ENCODE results near the gene KRTAP20-4.

The KRTAP20-4 gene

GRCh38 chr21:30620522-30620921 is at the start of gene KRTAP20-4:
TSS of gene KRTAP20-4 (plus strand) at chr21:30620627.
- no peak for DNase-seq

GRCh38 chr21:30577766-30578165 is 42.7 kb upstream of the KRTAP20-4 start:
- DNase-seq, result no peak

GRCh38 chr21:30579346-30579745 is 41.1 kb upstream of the KRTAP20-4 start:
- no peak for DNase-seq

GRCh38 chr21:30580132-30580531 is 40.3 kb upstream of the KRTAP20-4 start:
- no peak for DNase-seq

GRCh38 chr21:30582870-30583269 is 37.6 kb upstream of the KRTAP20-4 start:
- DNase-seq, result no peak

- DNase-seq, result no peak
These were observed 30.1 kb upstream of the KRTAP20-4 start, which contains the start of gene KRTAP22-2 for GRCh38 chr21:30590297-30590696. TSS of gene KRTAP22-2 (minus strand) at chr21:30590397.

- no peak for DNase-seq
These were observed 28.3 kb upstream of the KRTAP20-4 start, which contains the start of gene KRTAP6-3 for GRCh38 chr21:30592140-30592539. TSS of gene KRTAP6-3 (plus strand) at chr21:30592440. CDS start at chr21:30592446, 6 bp downstream.

- DNase-seq, result no peak
These were observed 21.6 kb upstream of the KRTAP20-4 start, which contains the start of gene KRTAP6-2 for GRCh38 chr21:30598802-30599201. TSS of gene KRTAP6-2 (minus strand) at chr21:30598902. CDS start at chr21:30598874, 28 bp downstream.

GRCh38 chr21:30600787-30601186 is 19.6 kb upstream of the KRTAP20-4 start, which contains the start of gene KRTAP22-1:
TSS of gene KRTAP22-1 (plus strand) at chr21:30601087.
- no peak for DNase-seq

GRCh38 chr21:30605968-30606367 is 14.5 kb upstream of the KRTAP20-4 start:
- no peak for DNase-seq

GRCh38 chr21:30612132-30612531 is 8.3 kb upstream of the KRTAP20-4 start:
- no peak for DNase-seq

GRCh38 chr21:30613836-30614235 is 6.6 kb upstream of the KRTAP20-4 start, which contains the start of gene KRTAP6-1:
TSS of gene KRTAP6-1 (minus strand) at chr21:30613930. CDS start at chr21:30613904, 26 bp downstream.
- DNase-seq, result no peak

- DNase-seq, result no peak
These were observed 5.2 kb upstream of the KRTAP20-4 start for GRCh38 chr21:30615199-30615598.

GRCh38 chr21:30616125-30616524 is 4.3 kb upstream of the KRTAP20-4 start, which contains the start of gene KRTAP20-1:
TSS of gene KRTAP20-1 (plus strand) at chr21:30616425. CDS start at chr21:30616455, 30 bp downstream.
- DNase-seq, result no peak

- DNase-seq, result no peak
These were observed 347 bp upstream of the KRTAP20-4 start for GRCh38 chr21:30620080-30620479.

GRCh38 chr21:30623362-30623761 is 2.9 kb downstream of the KRTAP20-4 start:
- DNase-seq, result no peak

- DNase-seq, result no peak
These were observed 5.2 kb downstream of the KRTAP20-4 start for GRCh38 chr21:30625449-30626165.

- no peak for DNase-seq
These were observed 7.7 kb downstream of the KRTAP20-4 start for GRCh38 chr21:30628109-30628508.

GRCh38 chr21:30629200-30629599 is 8.8 kb downstream of the KRTAP20-4 start:
- no peak for DNase-seq

GRCh38 chr21:30634906-30635305 is 14.5 kb downstream of the KRTAP20-4 start, which contains the start of gene KRTAP20-2:
TSS of gene KRTAP20-2 (plus strand) at chr21:30635206. CDS start at chr21:30635264, 58 bp downstream.
- DNase-seq, result no peak

GRCh38 chr21:30638686-30639085 is 18.3 kb downstream of the KRTAP20-4 start:
- no peak for DNase-seq

GRCh38 chr21:30642564-30642963 is 22.1 kb downstream of the KRTAP20-4 start, which contains the start of gene KRTAP20-3:
TSS of gene KRTAP20-3 (plus strand) at chr21:30642864.
- no peak for DNase-seq

GRCh38 chr21:30646904-30647414 is 26.5 kb downstream of the KRTAP20-4 start:
- DNase-seq, result no peak

GRCh38 chr21:30652891-30653290 is 32.5 kb downstream of the KRTAP20-4 start:
- no peak for DNase-seq
